NK-92 treated with Interleukin-12 subunit alpha and Interleukin-12 subunit beta, amount 100 ng/mL, for 24 hours (cell line): ENCODE measurements around the gene TRPV2.
"Not testable (repeated sequence)": the region's sequence is repeated elsewhere in the genome, so short reads cannot be mapped to it uniquely, and the experiment has no call there.

ENCODE experiments used
- DNase-seq: peaks from one replicate; lab custom pipeline; 2025; lab: John Stamatoyannopoulos, UW

The TRPV2 gene

GRCh38 chr17:16415031-16415924, at the start of gene TRPV2:
TSS of gene TRPV2 (plus strand) at chr17:16415571. CDS start at chr17:16417669, 2,098 bp downstream.
- peak; percentile 11 for DNase-seq

GRCh38 chr17:16371742-16372141, 43.6 kb upstream of the TRPV2 start:
- DNase-seq: no peak

GRCh38 chr17:16374146-16374938, 41.0 kb upstream of the TRPV2 start:
- DNase-seq: no peak

GRCh38 chr17:16377941-16378341, 37.4 kb upstream of the TRPV2 start:
- no peak for DNase-seq

GRCh38 chr17:16378636-16379282, 36.6 kb upstream of the TRPV2 start:
- DNase-seq: no peak

- no peak for DNase-seq
Observed at GRCh38 chr17:16379654-16380053, 35.7 kb upstream of the TRPV2 start.

- peak; percentile 85 for DNase-seq
Observed at GRCh38 chr17:16380640-16381495, 34.5 kb upstream of the TRPV2 start, which contains the start of gene UBB. TSS of gene UBB (plus strand) at chr17:16381091. CDS start at chr17:16381908, 817 bp downstream.

GRCh38 chr17:16381496-16381820, 33.9 kb upstream of the TRPV2 start:
- no peak for DNase-seq

- no peak for DNase-seq
Observed at GRCh38 chr17:16383216-16383615, 32.2 kb upstream of the TRPV2 start.

GRCh38 chr17:16383772-16384287, 31.5 kb upstream of the TRPV2 start:
- DNase-seq: no peak

- no peak for DNase-seq
Observed at GRCh38 chr17:16384557-16384956, 30.8 kb upstream of the TRPV2 start.

- DNase-seq: not testable (repeated sequence)
Observed at GRCh38 chr17:16386126-16386507, 29.3 kb upstream of the TRPV2 start.

- no peak for DNase-seq
Observed at GRCh38 chr17:16391451-16391850, 23.9 kb upstream of the TRPV2 start.

GRCh38 chr17:16392491-16392890, 22.9 kb upstream of the TRPV2 start:
- not testable (repeated sequence) for DNase-seq

- not testable (repeated sequence) for DNase-seq
Observed at GRCh38 chr17:16395887-16396286, 19.5 kb upstream of the TRPV2 start.

- not testable (repeated sequence) for DNase-seq
Observed at GRCh38 chr17:16396693-16397092, 18.7 kb upstream of the TRPV2 start.

GRCh38 chr17:16398270-16399267, 16.8 kb upstream of the TRPV2 start:
- DNase-seq: no peak

GRCh38 chr17:16403847-16404246, 11.5 kb upstream of the TRPV2 start:
- not testable (repeated sequence) for DNase-seq

- no peak for DNase-seq
Observed at GRCh38 chr17:16406742-16407674, 8.4 kb upstream of the TRPV2 start.
